Neural crest cell (in vitro differentiated cells): ENCODE results near the gene CYP4F2. TPM values are rescaled to one million over a fixed set of nuclear protein-coding genes. Genes with fewer than 3 reads are reported as not detected.

Experiments used
- DNase-seq: peaks from one replicate; pipeline ENCODE4 v3.0.0; 2021; ENCODE audit warnings: low read depth, mixed read lengths, low spot score
- H3K27ac Mint-ChIP-seq: one replicate; pipeline ENCODE4 v1.8.0; 2021; ENCODE audit warnings: mild to moderate bottlenecking, mixed read lengths; ENCODE audit not compliant: unreplicated experiment
- H3K27me3 Mint-ChIP-seq: 2 replicates; pipeline ENCODE4 v1.8.0; 2021; ENCODE audit warnings: low read depth, mild to moderate bottlenecking, mixed read lengths
- H3K36me3 Mint-ChIP-seq: 2 replicates; pipeline ENCODE4 v1.8.0; 2021; ENCODE audit warnings: low read depth, mild to moderate bottlenecking, mixed read lengths
- H3K4me1 Mint-ChIP-seq: 2 replicates; pipeline ENCODE4 v1.8.0; 2021; ENCODE audit warnings: mixed read lengths
- H3K4me3 Mint-ChIP-seq: one replicate; pipeline ENCODE4 v1.8.0; 2021; ENCODE audit warnings: mild to moderate bottlenecking, mixed read lengths
- H3K9me3 Mint-ChIP-seq: 2 replicates; pipeline ENCODE4 v1.8.0; 2021; ENCODE audit warnings: mixed read lengths
- total RNA-seq: library from RNA; stranded (reverse); gene quantifications from 2 replicates; pipeline ENCODE4 v1.2.1, GENCODE V29; 2021
- TF ChIP-seq, protein P1 (sequence below): fragments of 200-600 bp; sonication (generic); conservative IDR thresholded peaks from 2 replicates; pipeline ENCODE4 v1.5.0; 2021; ENCODE audit warnings: antibody characterized with exemption, mild to moderate bottlenecking

The CYP4F2 gene
- total RNA-seq, 1 donor from 2014 or later = not detected

DNA sequence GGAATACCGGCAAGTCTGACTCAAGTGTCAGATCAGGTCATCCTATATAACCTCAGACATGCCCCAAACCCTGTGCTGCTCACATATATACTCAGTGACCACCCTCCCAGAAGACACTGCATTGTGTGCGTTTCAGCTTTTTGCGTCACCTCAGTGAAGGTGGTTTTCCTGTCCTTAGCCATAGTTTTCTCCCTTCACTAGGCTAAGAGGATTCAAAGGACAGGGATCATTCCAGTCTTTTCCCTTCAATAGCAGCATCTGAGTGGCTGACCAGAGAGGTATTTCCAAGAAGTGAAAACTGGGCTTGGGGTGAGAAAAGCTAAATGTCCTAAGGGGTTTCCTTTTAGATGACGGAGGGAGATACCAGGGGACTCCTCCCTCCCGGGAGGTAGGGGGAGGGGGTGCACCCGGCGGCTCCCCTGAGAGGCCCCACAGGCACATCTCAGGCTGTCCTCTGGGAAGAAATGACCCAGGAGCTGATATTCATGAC is 69.7 kb downstream of the CYP4F2 start:
- Mint-ChIP-seq H3K27ac (no peak overlapping the region), H3K9me3 (peaks cover 16% of the 10 kb centered on the region), H3K36me3 (peaks cover 13% of the 10 kb centered on the region), H3K27me3 (no peaks in the 10 kb centered on the region), H3K4me3 (no peak overlapping the region), H3K4me1 (no peaks in the 10 kb centered on the region)
- no peak for DNase-seq
- TF ChIP-seq, protein P1, sequence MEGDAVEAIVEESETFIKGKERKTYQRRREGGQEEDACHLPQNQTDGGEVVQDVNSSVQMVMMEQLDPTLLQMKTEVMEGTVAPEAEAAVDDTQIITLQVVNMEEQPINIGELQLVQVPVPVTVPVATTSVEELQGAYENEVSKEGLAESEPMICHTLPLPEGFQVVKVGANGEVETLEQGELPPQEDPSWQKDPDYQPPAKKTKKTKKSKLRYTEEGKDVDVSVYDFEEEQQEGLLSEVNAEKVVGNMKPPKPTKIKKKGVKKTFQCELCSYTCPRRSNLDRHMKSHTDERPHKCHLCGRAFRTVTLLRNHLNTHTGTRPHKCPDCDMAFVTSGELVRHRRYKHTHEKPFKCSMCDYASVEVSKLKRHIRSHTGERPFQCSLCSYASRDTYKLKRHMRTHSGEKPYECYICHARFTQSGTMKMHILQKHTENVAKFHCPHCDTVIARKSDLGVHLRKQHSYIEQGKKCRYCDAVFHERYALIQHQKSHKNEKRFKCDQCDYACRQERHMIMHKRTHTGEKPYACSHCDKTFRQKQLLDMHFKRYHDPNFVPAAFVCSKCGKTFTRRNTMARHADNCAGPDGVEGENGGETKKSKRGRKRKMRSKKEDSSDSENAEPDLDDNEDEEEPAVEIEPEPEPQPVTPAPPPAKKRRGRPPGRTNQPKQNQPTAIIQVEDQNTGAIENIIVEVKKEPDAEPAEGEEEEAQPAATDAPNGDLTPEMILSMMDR = no peak

Other genes starting within 250 kb of the CYP4F2 start
- not detected in 2 replicates for gene CYP4F12, start 225.0 kb downstream of the CYP4F2 start, total RNA-seq
- not detected in 2 replicates for gene OR10H2, start 170.1 kb downstream of the CYP4F2 start, total RNA-seq
- gene OR10H3, start 160.1 kb downstream of the CYP4F2 start, total RNA-seq = not detected in 2 replicates
- gene OR10H5, start 110.4 kb downstream of the CYP4F2 start, total RNA-seq = not detected in 2 replicates
- not detected in 2 replicates for gene OR10H1, start 82.4 kb downstream of the CYP4F2 start, total RNA-seq
- not detected in 2 replicates for gene CYP4F11, start 36.5 kb upstream of the CYP4F2 start, total RNA-seq
- not detected in 2 replicates for gene OR10H4, start 50.9 kb upstream of the CYP4F2 start, total RNA-seq
- 357 and 373 TPM in 2 replicates for gene TPM4, start 178.4 kb upstream of the CYP4F2 start, total RNA-seq
- gene RAB8A, start 213.8 kb upstream of the CYP4F2 start, total RNA-seq = 88.9 and 95.5 TPM in 2 replicates
- gene HSH2D, start 245.6 kb upstream of the CYP4F2 start, total RNA-seq = not detected in 2 replicates